ENCODE results near the gene DNAJC6.

DNAJC6 gene

GRCh38 chr1:65309304-65310077 is at the start of gene DNAJC6:
Gene DNAJC6, plus strand, starts transcription at chr1:65309543. Its CDS starts 203 bp downstream, at chr1:65309746.
- no peak within 1 kb of the TSS for H3K4me3 ChIP-seq (ENCODE audit: low read length)
- TF ChIP-seq ZNF274 (IDR thresholded peaks at IDR 0.05; ENCODE audit: low read depth, low read length): no peak

- no peak for TF ChIP-seq ZNF274 (IDR thresholded peaks at IDR 0.05; ENCODE audit: low read depth, low read length)
These were observed 49.5 kb upstream of the DNAJC6 start for GRCh38 chr1:65259816-65260215.

DNA sequence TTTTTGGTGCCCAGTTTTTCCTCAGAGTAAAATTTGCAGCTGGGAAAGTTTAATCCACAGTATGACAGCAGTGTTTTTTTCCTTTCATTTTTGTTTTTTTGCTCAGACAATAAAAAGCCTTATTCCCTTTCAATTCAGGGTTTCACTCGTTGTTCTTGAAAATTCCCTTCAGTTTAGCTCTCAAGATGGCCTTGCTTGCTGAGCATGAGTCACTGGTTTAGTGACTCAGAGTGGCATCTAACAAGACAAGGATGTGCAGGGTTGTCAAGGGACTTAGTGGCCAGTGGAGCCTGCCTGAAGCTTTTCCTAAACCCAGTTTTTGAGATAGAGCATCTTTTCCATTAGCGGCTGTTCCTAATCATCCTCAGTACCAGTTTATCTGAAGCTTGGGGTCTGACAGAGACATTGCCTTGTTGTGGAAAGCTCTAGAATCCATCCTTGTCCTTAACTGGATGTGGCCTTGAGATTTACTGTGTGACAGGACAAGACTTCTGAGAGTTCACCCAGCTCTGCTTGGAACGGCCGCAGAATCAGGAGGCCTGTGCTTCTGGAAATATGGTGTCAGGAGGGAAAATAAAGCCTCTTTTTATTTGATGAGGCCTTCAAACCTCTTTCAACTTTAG is 48.4 kb upstream of the DNAJC6 start:
- no peak for TF ChIP-seq ZNF274 (IDR thresholded peaks at IDR 0.05; ENCODE audit: low read depth, low read length)
- no peak overlapping the region for H3K4me3 ChIP-seq (ENCODE audit: low read length)

More at GRCh38 chr1:65259816-65260215, 49.5 kb upstream of the DNAJC6 start:
- no peak overlapping the region for H3K4me3 ChIP-seq (ENCODE audit: low read length)

- TF ChIP-seq ZNF274 (IDR thresholded peaks at IDR 0.05; ENCODE audit: low read depth, low read length): no peak
- no peak overlapping the region for H3K4me3 ChIP-seq (ENCODE audit: low read length)
These were observed 46.1 kb upstream of the DNAJC6 start for GRCh38 chr1:65263286-65263685.

DNA sequence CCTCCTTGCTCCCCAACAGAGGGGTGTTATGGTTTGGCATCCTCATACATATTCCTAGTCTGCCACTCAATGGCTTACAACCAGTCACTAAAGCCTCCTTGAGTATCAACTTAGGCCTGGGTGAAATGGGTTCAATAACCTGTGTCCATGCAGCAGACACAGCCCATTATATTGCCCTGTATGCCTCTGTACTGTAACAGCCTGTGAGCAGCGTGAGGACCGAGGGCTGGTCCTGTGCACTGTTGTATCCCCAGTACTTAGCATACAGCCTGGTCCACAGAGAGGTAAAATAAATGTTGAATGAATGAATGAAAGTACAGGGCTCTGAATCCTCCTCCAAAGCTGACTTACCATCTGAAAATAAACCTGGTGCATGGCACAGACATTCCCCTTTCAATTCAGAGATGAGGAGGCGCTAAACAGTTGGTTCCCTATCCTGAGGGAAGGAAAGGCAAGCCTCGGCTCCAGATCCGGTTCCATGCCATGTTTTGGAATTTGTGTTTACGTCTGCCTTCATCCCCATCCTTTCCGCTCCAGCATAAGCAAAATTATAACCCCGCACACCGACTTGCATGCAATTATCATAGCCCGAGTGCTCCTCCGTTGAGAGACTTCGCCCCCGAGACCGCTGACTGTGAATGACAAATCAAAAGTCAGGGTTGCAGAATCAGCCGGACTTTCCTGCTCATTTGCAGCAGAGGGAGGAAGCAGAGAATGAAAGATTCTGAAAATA is 45.0 kb upstream of the DNAJC6 start:
- H3K4me3 ChIP-seq (ENCODE audit: low read length): no peak overlapping the region
- no peak for TF ChIP-seq ZNF274 (IDR thresholded peaks at IDR 0.05; ENCODE audit: low read depth, low read length)

GRCh38 chr1:65265296-65265650 is 44.1 kb upstream of the DNAJC6 start:
- TF ChIP-seq ZNF274 (IDR thresholded peaks at IDR 0.05; ENCODE audit: low read depth, low read length): no peak
- H3K4me3 ChIP-seq (ENCODE audit: low read length): peak overlapping the region; percentile 49; the same call in 1 of the 2 replicates

DNA sequence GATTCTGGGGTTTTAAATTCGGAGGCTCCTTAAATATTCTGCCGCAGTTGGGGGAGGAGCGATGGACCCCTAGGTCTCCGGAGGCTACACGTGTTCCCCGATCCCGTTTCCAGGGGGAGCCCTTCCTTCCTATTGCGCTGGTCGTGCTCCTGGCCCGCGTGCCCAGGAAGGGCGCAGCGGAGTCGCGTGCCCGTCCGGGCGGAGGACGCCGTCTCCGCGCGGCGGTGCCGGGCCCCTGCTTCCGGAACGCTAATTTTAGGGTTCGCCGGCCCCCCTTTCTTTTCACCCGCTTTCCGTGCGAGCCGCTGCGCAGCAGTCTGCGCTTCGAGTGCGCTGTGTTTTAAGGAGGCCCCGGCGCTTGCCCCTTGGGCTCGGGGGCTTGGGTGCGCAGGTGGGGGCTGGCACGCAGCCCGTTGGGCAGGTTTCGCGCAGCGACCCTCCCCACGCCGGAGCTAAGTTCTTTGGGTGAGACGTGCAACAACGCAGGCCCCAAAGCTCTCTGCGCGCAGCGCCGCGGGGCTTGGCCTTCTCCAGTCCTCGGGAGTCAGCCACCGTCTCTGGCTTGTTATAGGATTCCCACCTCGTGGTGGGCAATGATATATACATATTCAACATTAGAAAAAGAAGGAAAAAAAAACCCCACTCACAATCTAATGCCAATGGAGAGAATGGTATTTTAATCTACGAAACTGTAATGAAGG is 43.5 kb upstream of the DNAJC6 start:
- H3K4me3 ChIP-seq (ENCODE audit: low read length): peak overlapping the region; percentile 49; the same call in 1 of the 2 replicates
- no peak for TF ChIP-seq ZNF274 (IDR thresholded peaks at IDR 0.05; ENCODE audit: low read depth, low read length)

- H3K4me3 ChIP-seq (ENCODE audit: low read length): no peak overlapping the region
These were observed 42.9 kb upstream of the DNAJC6 start for GRCh38 chr1:65266476-65266875.

GRCh38 chr1:65267271-65267670 is 42.1 kb upstream of the DNAJC6 start:
- H3K4me3 ChIP-seq (ENCODE audit: low read length): no peak overlapping the region
- TF ChIP-seq ZNF274 (IDR thresholded peaks at IDR 0.05; ENCODE audit: low read depth, low read length): no peak

More at GRCh38 chr1:65266476-65266875, 42.9 kb upstream of the DNAJC6 start:
- TF ChIP-seq ZNF274 (IDR thresholded peaks at IDR 0.05; ENCODE audit: low read depth, low read length): no peak

- no peak for TF ChIP-seq ZNF274 (IDR thresholded peaks at IDR 0.05; ENCODE audit: low read depth, low read length)
- H3K4me3 ChIP-seq (ENCODE audit: low read length): no peak overlapping the region
These were observed 41.7 kb upstream of the DNAJC6 start for GRCh38 chr1:65267683-65268082.

GRCh38 chr1:65269612-65270011 is 39.7 kb upstream of the DNAJC6 start:
- TF ChIP-seq ZNF274 (IDR thresholded peaks at IDR 0.05; ENCODE audit: low read depth, low read length): no peak
- H3K4me3 ChIP-seq (ENCODE audit: low read length): no peak overlapping the region

DNA sequence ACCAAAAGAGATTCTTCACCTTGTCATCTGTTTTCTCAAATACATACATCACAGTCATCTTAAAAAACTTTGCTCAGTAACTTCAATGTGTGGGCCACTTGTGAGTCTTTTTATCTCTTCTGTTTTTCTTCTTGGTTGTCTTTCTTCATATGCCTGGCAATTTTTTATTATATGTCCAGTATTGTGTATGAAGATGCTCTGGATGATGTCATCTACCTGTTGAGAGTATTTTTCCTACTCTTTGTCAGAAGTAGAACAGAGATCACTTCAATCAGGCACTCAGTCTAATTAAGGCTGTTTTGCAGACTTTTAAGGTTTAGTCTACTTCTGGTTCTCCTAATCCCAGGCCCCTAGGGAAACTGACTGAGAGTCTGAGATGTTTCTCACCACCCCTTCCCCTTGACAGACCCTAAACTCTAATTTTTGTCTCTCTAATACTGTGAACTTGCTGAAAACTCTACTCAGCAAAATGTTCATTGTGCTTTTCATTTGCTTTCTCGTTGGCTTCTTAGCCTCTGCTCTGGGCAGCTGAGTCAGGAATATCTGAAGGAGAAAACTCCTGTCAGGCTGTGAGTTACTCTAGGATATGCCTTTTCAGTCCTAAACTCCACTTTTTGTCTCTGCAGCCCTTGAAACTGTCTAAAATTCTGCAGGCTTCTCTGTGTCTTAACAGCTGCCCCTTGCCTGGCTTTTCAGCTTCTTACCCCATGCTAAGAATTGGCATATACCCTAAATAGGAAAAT is 33.0 kb upstream of the DNAJC6 start:
- H3K4me3 ChIP-seq (ENCODE audit: low read length): no peak overlapping the region
- TF ChIP-seq ZNF274 (IDR thresholded peaks at IDR 0.05; ENCODE audit: low read depth, low read length): no peak

- TF ChIP-seq ZNF274 (IDR thresholded peaks at IDR 0.05; ENCODE audit: low read depth, low read length): no peak
- no peak overlapping the region for H3K4me3 ChIP-seq (ENCODE audit: low read length)
These were observed 31.6 kb upstream of the DNAJC6 start for GRCh38 chr1:65277605-65278347.
